WTC11 (cell line): Measurements from ENCODE around the gene C1GALT1C1L. TPM values are rescaled to one million over a fixed set of nuclear protein-coding genes. Genes with fewer than 3 reads are reported as not detected.

Source experiments
- ATAC-seq: fragments of 200-7000 bp; cut with Tn5 transposase; 2 replicates; pipeline ENCODE4 v1.10.0; 2021; ENCODE audit warnings: mild to moderate bottlenecking, moderate library complexity
- CTCF ChIA-PET: fragments of 300-600 bp; sonication (Branson Sonifier 250); formaldehyde crosslinking; loops from one replicate; lab custom pipeline; 2021; ENCODE audit warnings: antibody characterized with exemption; lab: Charles Lee
- POLR2A ChIA-PET: fragments of 350-600 bp; sonication (Branson Sonifier 250); formaldehyde crosslinking; loops from one replicate; lab custom pipeline; 2021; ENCODE audit warnings: antibody characterized with exemption; lab: Charles Lee
- DNase-seq: peaks from one replicate; pipeline ENCODE4 v3.0.0; 2021; ENCODE audit warnings: low spot score
- H3K27ac Mint-ChIP-seq: 2 replicates; pipeline ENCODE4 v1.8.0; 2021; ENCODE audit warnings: mixed read lengths
- H3K27me3 Mint-ChIP-seq: 2 replicates; pipeline ENCODE4 v1.8.0; 2021; ENCODE audit warnings: low read depth, mild to moderate bottlenecking, moderate library complexity, mixed read lengths
- H3K36me3 Mint-ChIP-seq: 2 replicates; pipeline ENCODE4 v1.8.0; 2021; ENCODE audit warnings: mixed read lengths
- H3K4me1 Mint-ChIP-seq: 2 replicates; pipeline ENCODE4 v1.8.0; 2022; ENCODE audit warnings: mixed read lengths
- H3K4me3 Mint-ChIP-seq: 2 replicates; pipeline ENCODE4 v1.8.0; 2021; ENCODE audit warnings: mild to moderate bottlenecking, moderate library complexity, mixed read lengths
- H3K9me3 Mint-ChIP-seq: 2 replicates; pipeline ENCODE4 v1.8.0; 2021; ENCODE audit warnings: mixed read lengths
- ERG ChIP-seq: fragments of 250-450 bp; sonication (Bioruptor Pico); IDR thresholded peaks from 2 replicates; pipeline ENCODE4 v1.8.0; 2021; ENCODE audit warnings: mild to moderate bottlenecking
- FOXP1 ChIP-seq: sonication (generic); formaldehyde crosslinking; IDR thresholded peaks from 2 replicates; pipeline ENCODE4 v1.8.0; 2022; ENCODE audit warnings: missing genetic modification reagents, mild to moderate bottlenecking, moderate library complexity, borderline replicate concordance
- FOXP4 ChIP-seq: sonication (generic); formaldehyde crosslinking; IDR thresholded peaks from 2 replicates; pipeline ENCODE4 v1.8.0; 2022; ENCODE audit warnings: mild to moderate bottlenecking, missing genetic modification reagents
- GTF2I ChIP-seq: fragments of 250-450 bp; sonication (Bioruptor Pico); conservative IDR thresholded peaks from 2 replicates; pipeline ENCODE4 v1.4.0; 2021; ENCODE audit warnings: mild to moderate bottlenecking
- HMGXB4 ChIP-seq: sonication (generic); formaldehyde crosslinking; IDR thresholded peaks from 2 replicates; pipeline ENCODE4 v1.8.1; 2023; ENCODE audit warnings: mild to moderate bottlenecking, moderate library complexity, missing genetic modification reagents
- NFYB ChIP-seq: sonication (generic); formaldehyde crosslinking; conservative IDR thresholded peaks from 2 replicates; pipeline ENCODE4 v1.8.0; 2022; ENCODE audit warnings: low read depth, missing genetic modification reagents
- RELA ChIP-seq: sonication (generic); formaldehyde crosslinking; IDR thresholded peaks from 2 replicates; pipeline ENCODE4 v1.8.1; 2022; ENCODE audit warnings: missing genetic modification reagents, mild to moderate bottlenecking, borderline replicate concordance
- SP1 ChIP-seq: sonication (generic); formaldehyde crosslinking; conservative IDR thresholded peaks from 2 replicates; pipeline ENCODE4 v1.8.1; 2022; ENCODE audit warnings: missing genetic modification reagents
- TEAD4 ChIP-seq: sonication (generic); formaldehyde crosslinking; IDR thresholded peaks from 2 replicates; pipeline ENCODE4 v1.8.0; 2022; ENCODE audit warnings: mild to moderate bottlenecking, missing genetic modification reagents
- ZNF121 ChIP-seq: sonication (generic); formaldehyde crosslinking; IDR thresholded peaks from 2 replicates; pipeline ENCODE4 v1.8.0; 2023; ENCODE audit warnings: missing genetic modification reagents
- ZNF219 ChIP-seq: sonication (generic); formaldehyde crosslinking; IDR thresholded peaks from 2 replicates; pipeline ENCODE4 v1.8.0; 2023; ENCODE audit warnings: missing genetic modification reagents, mild to moderate bottlenecking, borderline replicate concordance
- ZNF263 ChIP-seq: sonication (generic); formaldehyde crosslinking; IDR thresholded peaks from 2 replicates; pipeline ENCODE4 v1.8.1; 2022; ENCODE audit warnings: low read depth, mild to moderate bottlenecking, moderate library complexity, missing genetic modification reagents
- ZNF281 ChIP-seq: sonication (generic); formaldehyde crosslinking; IDR thresholded peaks from 2 replicates; pipeline ENCODE4 v1.8.0; 2023; ENCODE audit warnings: mild to moderate bottlenecking, missing genetic modification reagents
- ZNF423 ChIP-seq: fragments of 250-450 bp; sonication (Bioruptor Pico); IDR thresholded peaks from 2 replicates; pipeline ENCODE4 v2.1.2; 2022; ENCODE audit warnings: mild to moderate bottlenecking, moderate library complexity
- total RNA-seq: library from RNA; stranded (reverse); gene quantifications from 3 replicates; pipeline ENCODE4 v1.2.3, GENCODE V29; 2021
- TF ChIP-seq, protein P1 (sequence below): sonication (generic); formaldehyde crosslinking; IDR thresholded peaks from 2 replicates; pipeline ENCODE4 v1.8.0; 2022; ENCODE audit warnings: mild to moderate bottlenecking, missing genetic modification reagents

Gene C1GALT1C1L
- total RNA-seq, 1 experiment from 2014 or later = 0.44 TPM

DNA sequence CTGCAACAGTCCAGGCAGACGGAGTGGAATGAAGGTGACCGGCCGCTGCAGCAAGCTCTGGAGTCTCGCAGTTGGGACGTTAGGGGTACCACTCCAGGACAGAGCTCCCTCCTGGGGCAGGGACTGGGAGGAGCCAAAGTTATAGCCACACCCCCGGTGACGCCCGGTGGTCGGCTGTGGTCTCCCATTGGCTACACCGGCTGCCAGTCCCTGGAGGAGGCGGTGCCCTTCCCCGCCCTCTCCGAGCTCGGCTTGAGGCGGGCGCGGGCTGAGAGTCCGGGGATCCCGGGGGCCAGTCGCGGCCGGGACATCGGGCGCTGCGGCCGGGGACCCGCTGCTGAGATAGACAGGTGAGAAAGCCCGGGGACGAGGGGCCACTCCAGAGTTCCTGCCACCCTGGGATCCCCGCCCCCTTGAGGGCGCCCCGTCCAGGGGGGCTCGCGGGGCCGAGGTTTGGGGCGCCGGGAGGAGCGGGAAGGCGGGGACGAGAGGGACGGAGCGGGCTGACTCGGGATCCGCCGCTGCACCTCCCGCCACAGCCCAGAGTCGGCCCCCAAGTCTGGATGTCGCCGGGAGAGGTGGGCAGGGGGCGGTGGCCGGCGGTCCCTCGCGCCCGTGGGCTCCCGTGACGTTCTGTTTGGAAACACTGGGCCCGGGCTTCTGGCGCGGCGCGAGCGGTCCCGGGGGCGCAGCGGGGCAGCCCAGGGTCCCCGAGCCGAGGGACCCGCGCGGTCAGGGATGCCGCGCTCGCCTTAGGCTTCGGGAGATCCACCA lies 39.0 kb downstream of the C1GALT1C1L start, which contains the start of gene PLEKHH2:
Gene PLEKHH2, plus strand, starts transcription at position 231 of the 774 bp plus-strand sequence. CDS start 7,414 bp downstream, outside the sequence.
- TF ChIP-seq ZNF423 (peak; percentile 35), HMGXB4 (CRISPR knock-in tag) (peak; percentile 69; the same call in 1 of the 2 replicates), ZNF121 (CRISPR knock-in tag) (no peak), NFYB (CRISPR knock-in tag) (peak; percentile 96), SP1 (CRISPR knock-in tag) (peak; percentile 98), ZNF263 (CRISPR knock-in tag) (peak; percentile 16; the same call in 1 of the 2 replicates), ZNF219 (CRISPR knock-in tag) (no peak), FOXP4 (CRISPR knock-in tag) (no peak), GTF2I (CRISPR knock-in tag) (no peak), ERG (CRISPR knock-in tag) (no peak), ZNF281 (CRISPR knock-in tag) (no peak), RELA (CRISPR knock-in tag) (no peak), TEAD4 (CRISPR knock-in tag) (no peak), FOXP1 (CRISPR knock-in tag) (peak; percentile 29; the same call in 1 of the 2 replicates)
- TF ChIP-seq, protein P1, sequence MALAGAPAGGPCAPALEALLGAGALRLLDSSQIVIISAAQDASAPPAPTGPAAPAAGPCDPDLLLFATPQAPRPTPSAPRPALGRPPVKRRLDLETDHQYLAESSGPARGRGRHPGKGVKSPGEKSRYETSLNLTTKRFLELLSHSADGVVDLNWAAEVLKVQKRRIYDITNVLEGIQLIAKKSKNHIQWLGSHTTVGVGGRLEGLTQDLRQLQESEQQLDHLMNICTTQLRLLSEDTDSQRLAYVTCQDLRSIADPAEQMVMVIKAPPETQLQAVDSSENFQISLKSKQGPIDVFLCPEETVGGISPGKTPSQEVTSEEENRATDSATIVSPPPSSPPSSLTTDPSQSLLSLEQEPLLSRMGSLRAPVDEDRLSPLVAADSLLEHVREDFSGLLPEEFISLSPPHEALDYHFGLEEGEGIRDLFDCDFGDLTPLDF (CRISPR knock-in tag) = no peak
- Mint-ChIP-seq H3K27me3 (peaks cover 23% of the 10 kb centered on the region), H3K9me3 (peaks cover 5% of the 10 kb centered on the region), H3K4me3 (peak within 1 kb of the TSS; percentile 80), H3K27ac (0 out of 2 replicates have a peak within 1 kb of the TSS, but pooled peaks have one; percentile 44), H3K36me3 (peaks cover 4% of the 10 kb centered on the region; the same call in 1 of the 2 replicates), H3K4me1 (peaks cover 20% of the 10 kb centered on the region)
- DNase-seq (peak; percentile 95), ATAC-seq (peak; percentile 99)
- POLR2A ChIA-PET = interaction anchor here (0.6 kb wide), 1 partner anchor 19 kb away, joined by 3 read pairs; no protein-coding TSS in a partner anchor
- CTCF ChIA-PET = interaction anchor here (0.5 to 2.1 kb wide), 8 partner anchors 21 to 161 kb away, joined by 3 to 9 read pairs (median 3); partner anchors contain the start of gene DYNC2LI1
